Measurements from ENCODE around the gene ONECUT1. TPM values are rescaled to one million over a fixed set of nuclear protein-coding genes. Genes with fewer than 3 reads are reported as not detected.

ONECUT1 gene
- total and polyA plus RNA-seq, 2 donors (not counting 3 experiments of a cell fraction or from before 2014, with no cell fraction given) = not detected

DNA sequence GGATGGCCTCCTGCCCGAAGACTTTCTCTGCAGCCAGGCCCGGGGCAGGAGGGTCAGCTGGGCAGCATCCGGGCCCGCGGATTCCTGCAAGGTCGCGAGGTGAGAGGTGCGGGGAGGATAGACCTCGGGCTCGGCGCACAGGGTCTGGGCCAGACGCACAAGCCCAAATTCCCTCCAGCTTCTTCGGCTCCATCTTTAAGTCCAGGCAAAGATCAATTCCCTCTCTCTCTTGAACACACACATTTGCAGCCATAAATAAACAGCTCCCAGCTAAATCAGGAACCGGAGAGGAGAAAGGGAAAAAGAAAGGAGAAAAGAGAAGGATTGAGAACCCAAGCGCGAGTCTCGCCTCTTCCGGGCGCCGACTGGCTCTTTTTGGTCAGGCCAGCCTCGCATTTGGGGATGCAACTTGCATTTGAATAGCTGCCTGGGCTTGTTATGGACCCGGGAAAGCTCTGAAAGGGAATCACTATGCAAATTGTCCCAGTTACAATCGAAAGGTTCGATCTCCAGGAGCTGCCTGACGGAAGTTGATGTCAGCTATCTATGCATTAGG is 14.5 kb upstream of the ONECUT1 start:
- Histone ChIP-seq H3K27me3 (ENCODE audit: control insufficient read depth in 2 of 2, insufficient read depth in 2 of 2, low read length in 2 of 2) (peaks cover 75 to 97% of the 10 kb centered on the region in 2 experiments), H4K20me1 (replicated peaks; ENCODE audit: control insufficient read depth, extremely low read depth, insufficient read depth, low read length) (no peaks in the 10 kb centered on the region), H3K79me2 (ENCODE audit: control insufficient read depth, insufficient read depth, low read length) (no peaks in the 10 kb centered on the region), H2AFZ (ENCODE audit: low read depth, low read length) (peak overlapping the region; percentile 28), H3K9me3 (replicated peaks; ENCODE audit: control insufficient read depth, insufficient read depth, low read length) (no peaks in the 10 kb centered on the region), H3K27ac (ENCODE audit: insufficient read depth, low read depth, low read length) (no peak overlapping the region), H3K36me3 (ENCODE audit: control insufficient read depth in 2 of 2, extremely low read depth in 1 of 2, insufficient read depth in 2 of 2, low read length in 2 of 2) (no peaks in the 10 kb centered on the region), H3K4me3 (replicated peaks in 1 of 3; ENCODE audit: insufficient read depth in 1 of 3, low read depth in 1 of 3, low read length in 3 of 3) (no peak overlapping the region), H3K4me1 (ENCODE audit: control insufficient read depth, extremely low read depth, insufficient read depth, low read length) (peaks cover 8% of the 10 kb centered on the region), H3K4me2 (ENCODE audit: insufficient read depth, low read length) (peak overlapping the region; percentile 61), H3K9me1 (replicated peaks; ENCODE audit: control insufficient read depth, extremely low read depth, insufficient read depth, low read length) (no peaks in the 10 kb centered on the region), H3K9ac (replicated peaks; ENCODE audit: extremely low read depth, insufficient read depth, low read length) (no peak overlapping the region)
- ChIA-PET CTCF (interaction anchor here (0.8 to 1.4 kb wide), 2 partner anchors 9 to 11 kb away, joined by 3 to 7 read pairs; no protein-coding TSS in a partner anchor), POLR2A (no interaction called here)
- dilution Hi-C loops (cut with MboI; ENCODE audit: extremely low pct_ligation_motif_present, low sequenced_read_pairs) (no loop called here), intact Hi-C loops (cut with micrococcal nuclease) (no loop called here)
- no TSS peak for BruUV-seq (replicated peaks)
- no peak for FAIRE-seq
- TF ChIP-seq POLR2AphosphoS5 (IDR thresholded peaks at IDR 0.05; ENCODE audit: insufficient read depth, low read depth, low read length) (no peak), JUN (IDR thresholded peaks at IDR 0.05; ENCODE audit: borderline replicate concordance, insufficient read depth, insufficient read length, low read depth) (no peak), FOS (IDR thresholded peaks at IDR 0.05; ENCODE audit: borderline replicate concordance, insufficient read depth, low read length) (no peak)
- no peak for DNase-seq (ENCODE audit: low read depth, low spot score)

DNA sequence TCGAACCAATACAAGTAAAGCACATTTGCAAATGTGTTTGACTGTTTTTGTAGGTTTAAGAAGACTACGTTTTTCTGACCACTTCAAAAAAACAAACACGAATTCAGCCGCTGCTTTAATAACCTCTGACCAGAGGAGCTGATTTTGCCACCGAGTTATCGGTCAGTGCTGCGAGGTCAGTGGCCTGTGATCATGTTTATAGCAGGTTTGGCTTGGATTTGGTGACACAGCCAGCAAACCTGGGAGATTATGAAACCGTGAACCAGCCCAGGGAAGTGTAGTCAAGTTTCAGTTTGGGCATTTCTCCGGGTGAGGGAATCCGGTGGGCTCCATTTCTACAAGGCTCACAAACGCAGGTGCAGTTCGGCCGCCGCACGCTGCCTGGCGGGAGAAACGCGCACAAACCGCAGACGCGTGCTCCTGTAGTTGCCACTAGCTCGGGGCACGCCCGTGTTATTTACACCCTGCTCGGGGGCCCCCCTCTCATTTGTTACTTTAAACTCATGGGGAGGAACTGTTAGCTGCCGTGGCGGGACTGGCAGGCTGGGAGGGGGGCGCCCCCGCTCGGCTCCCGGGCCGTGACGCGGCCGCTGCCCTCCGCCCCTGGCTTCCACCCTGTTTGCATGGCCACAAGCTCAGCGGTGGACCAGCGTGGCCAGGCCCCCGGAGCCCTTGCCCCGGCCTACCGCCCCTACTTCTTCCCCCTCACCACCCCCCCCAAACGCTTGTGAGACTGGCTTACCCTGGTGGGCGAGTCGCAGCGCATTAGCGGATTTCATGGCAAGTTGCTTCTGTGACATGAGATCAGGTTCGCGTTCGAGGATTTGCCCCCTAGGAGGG is 13.6 kb upstream of the ONECUT1 start:
- CTCF ChIA-PET = interaction anchor here (1.4 kb wide), 1 partner anchor 10 kb away, joined by 7 read pairs; no protein-coding TSS in a partner anchor
- FAIRE-seq = no peak
- dilution Hi-C loops (cut with MboI; ENCODE audit: extremely low pct_ligation_motif_present, low sequenced_read_pairs) = no loop called here
- no TSS peak for BruUV-seq (replicated peaks)
- Histone ChIP-seq H3K9me3 (replicated peaks; ENCODE audit: control insufficient read depth, insufficient read depth, low read length) (no peaks in the 10 kb centered on the region), H3K4me3 (replicated peaks in 1 of 3; ENCODE audit: insufficient read depth in 1 of 3, low read depth in 1 of 3, low read length in 3 of 3) (no peak overlapping the region), H3K27ac (ENCODE audit: insufficient read depth, low read depth, low read length) (no peak overlapping the region), H3K36me3 (ENCODE audit: control insufficient read depth in 2 of 2, extremely low read depth in 1 of 2, insufficient read depth in 2 of 2, low read length in 2 of 2) (no peaks in the 10 kb centered on the region), H3K4me1 (ENCODE audit: control insufficient read depth, extremely low read depth, insufficient read depth, low read length) (peaks cover 8% of the 10 kb centered on the region), H3K4me2 (ENCODE audit: insufficient read depth, low read length) (no peak overlapping the region), H4K20me1 (replicated peaks; ENCODE audit: control insufficient read depth, extremely low read depth, insufficient read depth, low read length) (no peaks in the 10 kb centered on the region), H3K27me3 (ENCODE audit: control insufficient read depth in 2 of 2, insufficient read depth in 2 of 2, low read length in 2 of 2) (peaks cover 82 to 98% of the 10 kb centered on the region in 2 experiments), H3K9me1 (replicated peaks; ENCODE audit: control insufficient read depth, extremely low read depth, insufficient read depth, low read length) (no peaks in the 10 kb centered on the region), H3K9ac (replicated peaks; ENCODE audit: extremely low read depth, insufficient read depth, low read length) (no peak overlapping the region), H2AFZ (ENCODE audit: low read depth, low read length) (no peak overlapping the region), H3K79me2 (ENCODE audit: control insufficient read depth, insufficient read depth, low read length) (no peaks in the 10 kb centered on the region)
- no peak for DNase-seq (ENCODE audit: low read depth, low spot score)
- intact Hi-C loops (cut with micrococcal nuclease) = no loop called here
- POLR2A ChIA-PET = no interaction called here
- TF ChIP-seq JUN (IDR thresholded peaks at IDR 0.05; ENCODE audit: borderline replicate concordance, insufficient read depth, insufficient read length, low read depth) = no peak
- peak; percentile 89 for TF ChIP-seq EZH2 (IDR thresholded peaks at IDR 0.05; ENCODE audit: borderline replicate concordance, low read depth, low read length, severe bottlenecking)

All from endothelial cell of umbilical vein (primary cell).